H9 (cell line): ENCODE data around the gene PLEK. TPM values are rescaled to one million over a fixed set of nuclear protein-coding genes. Genes with fewer than 3 reads are reported as not detected.
A peak's percentile ranks its signal among the peaks of the same experiment; 100 is the strongest.

ENCODE experiments used
- DNase-seq: peaks from one replicate; pipeline ENCODE4 v3.0.0-alpha.2; 2017
- H2AFZ ChIP-seq: one replicate; pipeline ENCODE4 v1.6.1; 2013; ENCODE audit warnings: mild to moderate bottlenecking, low read length, control low read depth, moderate library complexity
- H2AK5ac ChIP-seq: 2 replicates; pipeline ENCODE4 v1.6.1; 2013; ENCODE audit warnings: low read length, control low read depth, mixed read lengths; ENCODE audit not compliant: insufficient read length
- H2BK120ac ChIP-seq: one replicate; pipeline ENCODE4 v1.6.1; 2013; ENCODE audit warnings: low read depth, mild to moderate bottlenecking, low read length, control low read depth, inconsistent platforms; ENCODE audit not compliant: poor library complexity, severe bottlenecking
- H2BK12ac ChIP-seq: 2 replicates; pipeline ENCODE4 v1.6.1; 2013; ENCODE audit warnings: low read length, control low read depth, mixed read lengths, low read depth; ENCODE audit not compliant: insufficient read length
- H2BK15ac ChIP-seq: 2 replicates; pipeline ENCODE4 v1.6.1; 2013; ENCODE audit warnings: low read depth, low read length, control low read depth
- H2BK20ac ChIP-seq: one replicate; pipeline ENCODE4 v1.6.1; 2013; ENCODE audit warnings: low read depth, mild to moderate bottlenecking, low read length, control low read depth, inconsistent platforms; ENCODE audit not compliant: poor library complexity, severe bottlenecking
- H2BK5ac ChIP-seq: 2 replicates; pipeline ENCODE4 v1.6.1; 2013; ENCODE audit warnings: low read length, control low read depth, mixed read lengths; ENCODE audit not compliant: insufficient read length
- H3K14ac ChIP-seq: 2 replicates; pipeline ENCODE4 v1.6.1; 2013; ENCODE audit warnings: low read length, control low read depth; ENCODE audit not compliant: insufficient read depth
- H3K18ac ChIP-seq: 2 replicates; pipeline ENCODE4 v1.6.1; 2013; ENCODE audit warnings: low read depth, mild to moderate bottlenecking, mixed read lengths, low read length, control low read depth; ENCODE audit not compliant: insufficient read length
- H3K23ac ChIP-seq: 2 replicates; pipeline ENCODE4 v1.6.1; 2013; ENCODE audit warnings: low read length, control low read depth, mixed read lengths, low read depth; ENCODE audit not compliant: insufficient read length
- H3K23me2 ChIP-seq: 2 replicates; pipeline ENCODE4 v1.6.1; 2013; ENCODE audit warnings: low read depth, mild to moderate bottlenecking, mixed read lengths, low read length, control low read depth; ENCODE audit not compliant: insufficient read length, poor library complexity, severe bottlenecking
- H3K27ac ChIP-seq: 2 replicates; pipeline ENCODE4 v1.5.1; 2013; ENCODE audit warnings: low read length, control low read depth, mixed read lengths, low read depth; ENCODE audit not compliant: insufficient read length
- H3K27me3 ChIP-seq: 2 replicates; pipeline ENCODE4 v1.6.1; 2013; ENCODE audit warnings: low read length, control low read depth, inconsistent platforms; ENCODE audit not compliant: insufficient read depth
- H3K4ac ChIP-seq: 2 replicates; pipeline ENCODE4 v1.6.1; 2013; ENCODE audit warnings: low read depth, mild to moderate bottlenecking, control low read depth, inconsistent platforms, low read length, moderate library complexity
- H3K4me1 ChIP-seq: 2 replicates; pipeline ENCODE4 v1.6.1; 2013; ENCODE audit warnings: low read length, control low read depth, inconsistent platforms; ENCODE audit not compliant: insufficient read depth
- H3K4me2 ChIP-seq: 2 replicates; pipeline ENCODE4 v1.6.1; 2013; ENCODE audit warnings: low read length, control low read depth, mixed read lengths; ENCODE audit not compliant: insufficient read length, insufficient read depth
- H3K56ac ChIP-seq: 2 replicates; pipeline ENCODE4 v1.6.1; 2013; ENCODE audit warnings: low read depth, mild to moderate bottlenecking, mixed read lengths, low read length, control low read depth; ENCODE audit not compliant: insufficient read length
- H3K79me1 ChIP-seq: 2 replicates; pipeline ENCODE4 v1.6.1; 2013; ENCODE audit warnings: low read depth, mild to moderate bottlenecking, moderate library complexity, low read length, control low read depth, inconsistent platforms; ENCODE audit not compliant: insufficient read depth, poor library complexity, severe bottlenecking
- H3K79me2 ChIP-seq: 2 replicates; pipeline ENCODE4 v1.6.1; 2013; ENCODE audit warnings: low read length, control low read depth, inconsistent platforms; ENCODE audit not compliant: insufficient read depth
- H3K9ac ChIP-seq: 2 replicates; pipeline ENCODE4 v1.6.1; 2013; ENCODE audit warnings: low read length, control low read depth, mixed read lengths; ENCODE audit not compliant: insufficient read length; ENCODE audit errors: extremely low read depth
- H3K9me3 ChIP-seq: one replicate; pipeline ENCODE4 v1.6.1; 2013; ENCODE audit warnings: low read depth, low read length, inconsistent platforms; ENCODE audit not compliant: control insufficient read depth
- H3T11ph ChIP-seq: one replicate; pipeline ENCODE4 v1.6.1; 2013; ENCODE audit warnings: mild to moderate bottlenecking, low read length, control low read depth, inconsistent platforms
- H4K20me1 ChIP-seq: one replicate; pipeline ENCODE4 v1.6.1; 2013; ENCODE audit not compliant: control insufficient read depth, insufficient read length, insufficient read depth
- H4K5ac ChIP-seq: 2 replicates; pipeline ENCODE4 v1.6.1; 2013; ENCODE audit warnings: low read depth, mild to moderate bottlenecking, mixed read lengths, low read length, control low read depth; ENCODE audit not compliant: insufficient read length
- H4K8ac ChIP-seq: replicated peaks from 2 replicates; pipeline ENCODE4 v1.6.1; 2013; ENCODE audit warnings: low read length, control low read depth, mixed read lengths, low read depth; ENCODE audit not compliant: insufficient read length
- H4K91ac ChIP-seq: 2 replicates; pipeline ENCODE4 v1.6.1; 2013; ENCODE audit warnings: low read depth, mild to moderate bottlenecking, moderate library complexity, mixed read lengths, low read length, control low read depth; ENCODE audit not compliant: insufficient read length
- H3K27ac Mint-ChIP-seq, 3 experiments: 2 replicates in 2 of 3; 3 replicates in 1 of 3; pipeline ENCODE4 v1.8.0; 2020 to 2021; ENCODE audit warnings: mixed read lengths in 3 of 3, mild to moderate bottlenecking in 1 of 3, moderate library complexity in 1 of 3
- H3K27me3 Mint-ChIP-seq: 2 replicates; pipeline ENCODE4 v1.8.0; 2021; ENCODE audit warnings: low read depth, mild to moderate bottlenecking, moderate library complexity, mixed read lengths
- H3K36me3 Mint-ChIP-seq, 3 experiments: 2 replicates in 2 of 3; 3 replicates in 1 of 3; pipeline ENCODE4 v1.8.0; 2020 to 2021; ENCODE audit warnings: low read depth in 3 of 3, mixed read lengths in 3 of 3; ENCODE audit not compliant: insufficient read depth in 1 of 3
- H3K4me1 Mint-ChIP-seq, 2 experiments: 2 replicates each; pipeline ENCODE4 v1.8.0; 2020; ENCODE audit warnings: mixed read lengths in 2 of 2
- H3K4me3 Mint-ChIP-seq, 2 experiments: 2 replicates in 1 of 2; 3 replicates in 1 of 2; pipeline ENCODE4 v1.8.0; 2020 to 2021; ENCODE audit warnings: mild to moderate bottlenecking in 2 of 2, mixed read lengths in 2 of 2, moderate library complexity in 1 of 2
- H3K9me3 Mint-ChIP-seq, 2 experiments: 2 replicates in 1 of 2; 3 replicates in 1 of 2; pipeline ENCODE4 v1.8.0; 2020; ENCODE audit warnings: mild to moderate bottlenecking in 2 of 2, mixed read lengths in 2 of 2, moderate library complexity in 1 of 2
- CTCF ChIP-seq: fragments of 200-600 bp; sonication (generic); conservative IDR thresholded peaks from 3 replicates; pipeline ENCODE4 v1.8.0; 2021; ENCODE audit warnings: antibody characterized with exemption, mild to moderate bottlenecking
- WGBS: extraction: QIAGEN DNeasy Blood & Tissue Kit; methylation state at CpG from one replicate; pipeline ENCODE4 v1.1.7; 2013; ENCODE audit warnings: missing lambda C conversion rate, low lambda C conversion rate, mixed read lengths; ENCODE audit not compliant: insufficient read length; ENCODE audit errors: extremely low coverage; 5-methylcytosine and 5-hydroxymethylcytosine counted together
- total RNA-seq: library from RNA; stranded (reverse); gene quantifications from 2 replicates; pipeline ENCODE4 v1.2.1, GENCODE V29; 2021

The PLEK gene
- total RNA-seq, 1 experiment from 2014 or later, result not detected

DNA sequence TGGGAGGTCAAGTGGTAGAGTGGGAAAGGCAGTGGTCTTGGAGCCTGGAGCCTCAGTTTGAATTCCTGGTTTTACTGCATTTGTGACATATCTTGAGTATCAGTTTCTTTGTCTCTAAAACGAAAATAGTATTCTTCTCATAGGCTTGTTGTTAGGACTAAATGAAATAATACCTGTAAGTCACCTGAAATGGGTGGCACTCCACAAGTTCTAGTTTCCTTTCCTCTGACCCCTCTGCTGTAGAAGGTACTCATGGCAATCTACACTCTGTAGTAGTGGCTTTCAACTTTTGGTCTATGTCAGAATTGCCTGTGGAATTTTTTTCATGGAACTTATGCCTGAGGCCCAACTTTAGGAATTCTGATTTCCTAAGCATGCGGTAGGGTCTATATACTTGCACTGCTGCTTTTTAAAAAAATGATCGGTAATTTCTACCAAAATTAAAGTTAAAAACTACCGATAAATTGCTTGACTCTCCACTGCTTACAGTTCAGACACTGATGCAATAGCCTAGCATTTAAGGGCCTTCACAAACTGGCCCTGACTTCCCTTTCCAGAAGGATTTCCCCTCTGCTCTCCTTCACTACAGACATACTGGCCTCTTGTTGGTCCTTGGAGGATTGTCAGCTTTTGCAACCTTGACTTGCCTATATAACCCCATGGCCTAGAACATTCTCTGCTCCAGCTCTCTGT is 47.2 kb downstream of the PLEK start:
- no peak overlapping the region for H3T11ph ChIP-seq
- WGBS, result no CpG with 5 or more reads among the region's 4 CpGs
- no peaks in the 10 kb centered on the region for H3K27me3 ChIP-seq
- Mint-ChIP-seq H3K27me3 (peaks cover 19% of the 10 kb centered on the region), H3K27ac (0 out of 7 replicates have a peak overlapping the region, but pooled peaks of 1 of the 3 experiments have one; percentile 65), H3K9me3 (no peaks in the 10 kb centered on the region), H3K4me1 (peaks cover 4 to 8% of the 10 kb centered on the region in 2 experiments; a peak in 3 of 4 replicates), H3K4me3 (no peak overlapping the region), H3K36me3 (no peaks in the 10 kb centered on the region; a peak in 1 of 7 replicates)
- no peaks in the 10 kb centered on the region for H3K9me3 ChIP-seq
- H3K56ac ChIP-seq, result no peak overlapping the region
- no peaks in the 10 kb centered on the region for H3K4me1 ChIP-seq
- no peak overlapping the region for H3K27ac ChIP-seq
- no peak overlapping the region for H2AFZ ChIP-seq
- H3K9ac ChIP-seq, result no peak overlapping the region
- no peak overlapping the region for H2BK15ac ChIP-seq
- H2BK5ac ChIP-seq, result no peak overlapping the region
- no peaks in the 10 kb centered on the region for H3K79me1 ChIP-seq
- H3K14ac ChIP-seq, result no peak overlapping the region
- H4K5ac ChIP-seq, result no peak overlapping the region
- H2BK20ac ChIP-seq, result no peak overlapping the region
- no peak overlapping the region for H3K23ac ChIP-seq
- H3K23me2 ChIP-seq, result no peaks in the 10 kb centered on the region
- no peak overlapping the region for H3K4ac ChIP-seq
- H2BK12ac ChIP-seq, result no peak overlapping the region
- no peak overlapping the region for H2AK5ac ChIP-seq
- H4K91ac ChIP-seq, result no peak overlapping the region
- no peak for TF ChIP-seq CTCF
- H2BK120ac ChIP-seq, result no peak overlapping the region
- DNase-seq, result no peak
- H3K79me2 ChIP-seq, result no peaks in the 10 kb centered on the region
- H3K4me2 ChIP-seq, result no peak overlapping the region
- no peak overlapping the region for H4K8ac ChIP-seq
- no peak overlapping the region for H3K18ac ChIP-seq
- no peaks in the 10 kb centered on the region for H4K20me1 ChIP-seq
